Measurements from ENCODE around the gene POLD4.

GRCh38 chr11:67398661-67399563, 45.6 kb upstream of the POLD4 start:
- TF ChIP-seq, protein P1, sequence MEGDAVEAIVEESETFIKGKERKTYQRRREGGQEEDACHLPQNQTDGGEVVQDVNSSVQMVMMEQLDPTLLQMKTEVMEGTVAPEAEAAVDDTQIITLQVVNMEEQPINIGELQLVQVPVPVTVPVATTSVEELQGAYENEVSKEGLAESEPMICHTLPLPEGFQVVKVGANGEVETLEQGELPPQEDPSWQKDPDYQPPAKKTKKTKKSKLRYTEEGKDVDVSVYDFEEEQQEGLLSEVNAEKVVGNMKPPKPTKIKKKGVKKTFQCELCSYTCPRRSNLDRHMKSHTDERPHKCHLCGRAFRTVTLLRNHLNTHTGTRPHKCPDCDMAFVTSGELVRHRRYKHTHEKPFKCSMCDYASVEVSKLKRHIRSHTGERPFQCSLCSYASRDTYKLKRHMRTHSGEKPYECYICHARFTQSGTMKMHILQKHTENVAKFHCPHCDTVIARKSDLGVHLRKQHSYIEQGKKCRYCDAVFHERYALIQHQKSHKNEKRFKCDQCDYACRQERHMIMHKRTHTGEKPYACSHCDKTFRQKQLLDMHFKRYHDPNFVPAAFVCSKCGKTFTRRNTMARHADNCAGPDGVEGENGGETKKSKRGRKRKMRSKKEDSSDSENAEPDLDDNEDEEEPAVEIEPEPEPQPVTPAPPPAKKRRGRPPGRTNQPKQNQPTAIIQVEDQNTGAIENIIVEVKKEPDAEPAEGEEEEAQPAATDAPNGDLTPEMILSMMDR (IDR thresholded peaks at IDR 0.05 in 8 of 11, conservative IDR thresholded peaks at IDR 0.05 in 3 of 11): no peak
- peak in 2 of 3 donors; percentile 15 to 50 for TF ChIP-seq POLR2AphosphoS5 (IDR thresholded peaks at IDR 0.05)

Measured in spleen (tissue), 7 donors.